Neural crest cell (in vitro differentiated cells): ENCODE data around the gene CLN5. TPM values are rescaled to one million over a fixed set of nuclear protein-coding genes. Genes with fewer than 3 reads are reported as not detected.

ENCODE experiments used
- DNase-seq: peaks from one replicate; pipeline ENCODE4 v3.0.0; 2021; ENCODE audit warnings: low read depth, mixed read lengths, low spot score
- H3K27ac Mint-ChIP-seq: one replicate; pipeline ENCODE4 v1.8.0; 2021; ENCODE audit warnings: mild to moderate bottlenecking, mixed read lengths; ENCODE audit not compliant: unreplicated experiment
- H3K27me3 Mint-ChIP-seq: 2 replicates; pipeline ENCODE4 v1.8.0; 2021; ENCODE audit warnings: low read depth, mild to moderate bottlenecking, mixed read lengths
- H3K36me3 Mint-ChIP-seq: 2 replicates; pipeline ENCODE4 v1.8.0; 2021; ENCODE audit warnings: low read depth, mild to moderate bottlenecking, mixed read lengths
- H3K4me1 Mint-ChIP-seq: 2 replicates; pipeline ENCODE4 v1.8.0; 2021; ENCODE audit warnings: mixed read lengths
- H3K4me3 Mint-ChIP-seq: one replicate; pipeline ENCODE4 v1.8.0; 2021; ENCODE audit warnings: mild to moderate bottlenecking, mixed read lengths
- H3K9me3 Mint-ChIP-seq: 2 replicates; pipeline ENCODE4 v1.8.0; 2021; ENCODE audit warnings: mixed read lengths
- CTCF ChIP-seq: fragments of 200-600 bp; sonication (generic); conservative IDR thresholded peaks from 2 replicates; pipeline ENCODE4 v1.5.0; 2021; ENCODE audit warnings: antibody characterized with exemption, mild to moderate bottlenecking
- total RNA-seq: library from RNA; stranded (reverse); gene quantifications from 2 replicates; pipeline ENCODE4 v1.2.1, GENCODE V29; 2021

The CLN5 gene
- total RNA-seq, 1 donor from 2014 or later: 17.3 TPM

GRCh38 chr13:77031656-77032243 is 39.9 kb downstream of the CLN5 start:
- no peak for TF ChIP-seq CTCF
- Mint-ChIP-seq H3K4me3 (peak overlapping the region; percentile 6), H3K27me3 (no peaks in the 10 kb centered on the region), H3K27ac (no peak overlapping the region), H3K36me3 (peaks cover 3% of the 10 kb centered on the region), H3K4me1 (peaks cover 21% of the 10 kb centered on the region), H3K9me3 (peaks cover 7% of the 10 kb centered on the region)
- no peak for DNase-seq

- Mint-ChIP-seq H3K9me3 (peaks cover 7% of the 10 kb centered on the region), H3K36me3 (no peaks in the 10 kb centered on the region), H3K27ac (no peak overlapping the region), H3K4me1 (peaks cover 4% of the 10 kb centered on the region), H3K27me3 (no peaks in the 10 kb centered on the region), H3K4me3 (no peak overlapping the region)
- no peak for TF ChIP-seq CTCF
- DNase-seq: no peak
Measured at GRCh38 chr13:77033717-77034302, 41.9 kb downstream of the CLN5 start.

- Mint-ChIP-seq H3K9me3 (peaks cover 7% of the 10 kb centered on the region), H3K27ac (no peak overlapping the region), H3K4me1 (no peaks in the 10 kb centered on the region), H3K27me3 (no peaks in the 10 kb centered on the region), H3K36me3 (no peaks in the 10 kb centered on the region), H3K4me3 (no peak overlapping the region)
- no peak for TF ChIP-seq CTCF
- no peak for DNase-seq
Measured at GRCh38 chr13:77034881-77035280, 43.0 kb downstream of the CLN5 start.

- DNase-seq: no peak
- Mint-ChIP-seq H3K36me3 (peaks cover 3% of the 10 kb centered on the region), H3K27ac (no peak overlapping the region), H3K9me3 (peaks cover 7% of the 10 kb centered on the region), H3K27me3 (no peaks in the 10 kb centered on the region), H3K4me3 (no peak overlapping the region), H3K4me1 (no peaks in the 10 kb centered on the region)
- TF ChIP-seq CTCF: no peak
Measured at GRCh38 chr13:77036279-77036678, 44.4 kb downstream of the CLN5 start.

- H3K9me3 Mint-ChIP-seq: peaks cover 5% of the 10 kb centered on the region
- no peak overlapping the region for H3K27ac Mint-ChIP-seq
- H3K4me3 Mint-ChIP-seq: no peak overlapping the region
- no peak for DNase-seq
- no peaks in the 10 kb centered on the region for H3K4me1 Mint-ChIP-seq
- no peak for TF ChIP-seq CTCF
- H3K27me3 Mint-ChIP-seq: no peaks in the 10 kb centered on the region
- peaks cover 3% of the 10 kb centered on the region for H3K36me3 Mint-ChIP-seq
Measured at GRCh38 chr13:77038907-77039480, 47.1 kb downstream of the CLN5 start.
